DOHH2 (cell line): ENCODE results near the gene COPZ2.

Experiments used
- CTCF ChIP-seq: fragments of 200-600 bp; sonication (generic); IDR thresholded peaks from one replicate; pipeline ENCODE4 v1.5.1; 2014; ENCODE audit warnings: antibody characterized with exemption, mild to moderate bottlenecking, low read depth, low read length; ENCODE audit not compliant: poor library complexity, severe bottlenecking
- EZH2phosphoT487 ChIP-seq: fragments of 200-600 bp; sonication (generic); IDR thresholded peaks from 2 replicates; pipeline ENCODE4 v1.6.1; 2017; ENCODE audit warnings: borderline replicate concordance, mild to moderate bottlenecking, antibody characterized with exemption, low read length, moderate library complexity, mixed read lengths

- TF ChIP-seq CTCF (no peak), EZH2phosphoT487 (no peak)
These were observed 10.3 kb upstream of the COPZ2 start, which contains the start of gene NFE2L1 for GRCh38 chr17:48047741-48048383.
